GM11168 (cell line): ENCODE measurements around the gene MRPL55.

Experiments
- in situ Hi-C: fragments of 300-500 bp; cut with MboI; formaldehyde crosslinking; loops from one replicate; pipeline ENCODE4 v1.12.0; 2022; ENCODE audit warnings: low sequenced_read_pairs; ENCODE audit not compliant: unreplicated experiment

The MRPL55 gene

GRCh38 chr1:228060458-228061190 lies 48.5 kb downstream of the MRPL55 start:
- in situ Hi-C loops = no loop called here

- in situ Hi-C loops = no loop called here
Measured at GRCh38 chr1:228059634-228060457, 49.3 kb downstream of the MRPL55 start.

- in situ Hi-C loops = no loop called here
Measured at GRCh38 chr1:228058949-228059633, 50.0 kb downstream of the MRPL55 start.

- in situ Hi-C loops = no loop called here
Measured at GRCh38 chr1:228058172-228058948, 50.7 kb downstream of the MRPL55 start.
